ENCODE data around the gene MSH3. TPM values are rescaled to one million over a fixed set of nuclear protein-coding genes. Genes with fewer than 3 reads are reported as not detected.

The MSH3 gene
- total RNA-seq, 1 donor from 2014 or later, result 11.0 TPM

- intact Hi-C loops (cut with micrococcal nuclease), result loop anchor here (10.0 kb wide), 1 partner anchor 506 kb away; no protein-coding TSS in a partner anchor
- H3K27ac ChIP-seq (replicated peaks), result no peak overlapping the region
- DNase-seq, result no peak
- no peaks in the 10 kb centered on the region for H3K27me3 ChIP-seq (ENCODE audit: low read depth)
- no peaks in the 10 kb centered on the region for H3K9me3 ChIP-seq (replicated peaks)
- no peaks in the 10 kb centered on the region for H3K4me1 ChIP-seq
- H3K36me3 ChIP-seq, result peaks cover 10% of the 10 kb centered on the region
- no peak for TF ChIP-seq CTCF (IDR thresholded peaks at IDR 0.05; ENCODE audit: borderline replicate concordance)
- H3K4me3 ChIP-seq, result no peak overlapping the region
Observed at GRCh38 chr5:80688648-80689420, 34.4 kb downstream of the MSH3 start.

GRCh38 chr5:80689627-80690026 lies 35.2 kb downstream of the MSH3 start:
- Histone ChIP-seq H3K4me1 (no peaks in the 10 kb centered on the region), H3K27me3 (ENCODE audit: low read depth) (no peaks in the 10 kb centered on the region), H3K36me3 (peaks cover 3% of the 10 kb centered on the region), H3K4me3 (no peak overlapping the region), H3K9me3 (replicated peaks) (no peaks in the 10 kb centered on the region), H3K27ac (replicated peaks) (no peak overlapping the region)
- TF ChIP-seq CTCF (IDR thresholded peaks at IDR 0.05; ENCODE audit: borderline replicate concordance), result no peak
- intact Hi-C loops (cut with micrococcal nuclease), result loop anchor here (10.0 kb wide), 1 partner anchor 505 kb away; no protein-coding TSS in a partner anchor
- DNase-seq, result no peak

- TF ChIP-seq CTCF (IDR thresholded peaks at IDR 0.05; ENCODE audit: borderline replicate concordance), result no peak
- intact Hi-C loops (cut with micrococcal nuclease), result no loop called here
- Histone ChIP-seq H3K4me3 (no peak overlapping the region), H3K27me3 (ENCODE audit: low read depth) (no peaks in the 10 kb centered on the region), H3K27ac (replicated peaks) (no peak overlapping the region), H3K36me3 (peaks cover 5% of the 10 kb centered on the region), H3K9me3 (replicated peaks) (no peaks in the 10 kb centered on the region), H3K4me1 (no peaks in the 10 kb centered on the region)
- DNase-seq, result no peak
Observed at GRCh38 chr5:80695666-80696065, 41.2 kb downstream of the MSH3 start.

GRCh38 chr5:80696450-80696849 lies 42.0 kb downstream of the MSH3 start:
- Histone ChIP-seq H3K4me3 (no peak overlapping the region), H3K27me3 (ENCODE audit: low read depth) (no peaks in the 10 kb centered on the region), H3K27ac (replicated peaks) (no peak overlapping the region), H3K36me3 (peaks cover 5% of the 10 kb centered on the region), H3K9me3 (replicated peaks) (no peaks in the 10 kb centered on the region), H3K4me1 (peaks cover 2% of the 10 kb centered on the region)
- no peak for TF ChIP-seq CTCF (IDR thresholded peaks at IDR 0.05; ENCODE audit: borderline replicate concordance)
- no peak for DNase-seq
- intact Hi-C loops (cut with micrococcal nuclease), result no loop called here

GRCh38 chr5:80697100-80697499 lies 42.6 kb downstream of the MSH3 start:
- Histone ChIP-seq H3K27ac (replicated peaks) (no peak overlapping the region), H3K4me3 (no peak overlapping the region), H3K4me1 (peaks cover 7% of the 10 kb centered on the region), H3K27me3 (ENCODE audit: low read depth) (no peaks in the 10 kb centered on the region), H3K36me3 (peaks cover 5% of the 10 kb centered on the region), H3K9me3 (replicated peaks) (no peaks in the 10 kb centered on the region)
- no peak for TF ChIP-seq CTCF (IDR thresholded peaks at IDR 0.05; ENCODE audit: borderline replicate concordance)
- intact Hi-C loops (cut with micrococcal nuclease), result no loop called here
- no peak for DNase-seq
